K562 (cell line): Measurements from ENCODE around the gene ACHE. TPM values are rescaled to one million over a fixed set of nuclear protein-coding genes. Genes with fewer than 3 reads are reported as not detected.

ENCODE experiments used
- BCOR ChIP-seq: fragments of 450-650 bp; IDR thresholded peaks from 2 replicates; pipeline ENCODE4 v1.6.1; 2016
- CCNT2 ChIP-seq: IDR thresholded peaks from 2 replicates; pipeline ENCODE4 v1.6.1; 2011; ENCODE audit warnings: borderline replicate concordance, low read depth, mild to moderate bottlenecking, moderate library complexity, mixed read lengths, low read length; ENCODE audit not compliant: insufficient read length; ENCODE audit errors: extremely low read depth
- CHD2 ChIP-seq: IDR thresholded peaks from 2 replicates; pipeline ENCODE4 v1.6.1; 2011; ENCODE audit warnings: low read depth, low read length
- CREB3L1 ChIP-seq: fragments of 450-650 bp; IDR thresholded peaks from 2 replicates; pipeline ENCODE4 v1.6.1; 2014; ENCODE audit warnings: low read depth, mild to moderate bottlenecking, moderate library complexity, borderline replicate concordance
- FOXO4 ChIP-seq: fragments of 450-650 bp; formaldehyde crosslinking; IDR thresholded peaks from 2 replicates; pipeline ENCODE4 v1.4.0; 2020; ENCODE audit warnings: mild to moderate bottlenecking, moderate library complexity
- NFIX ChIP-seq: fragments of 250-450 bp; sonication (Bioruptor Pico); IDR thresholded peaks from 2 replicates; pipeline ENCODE4 v1.4.0; 2020; ENCODE audit warnings: low read depth, mild to moderate bottlenecking, moderate library complexity
- SAP30 ChIP-seq: fragments of 200-600 bp; sonication (generic); IDR thresholded peaks from 2 replicates; pipeline ENCODE4 v1.6.1; 2012; ENCODE audit warnings: borderline replicate concordance, low read depth, mild to moderate bottlenecking, moderate library complexity, low read length, control low read depth, inconsistent platforms; ENCODE audit not compliant: insufficient read depth, poor library complexity, severe bottlenecking
- SMARCB1 ChIP-seq: IDR thresholded peaks from 2 replicates; pipeline ENCODE4 v1.6.1; 2011; ENCODE audit warnings: improper control_type of control experiment, low read depth; ENCODE audit not compliant: insufficient read length
- STAG1 ChIP-seq: sonication (generic); formaldehyde crosslinking; IDR thresholded peaks from 2 replicates; pipeline ENCODE4 v1.5.0; 2020; ENCODE audit warnings: missing genetic modification reagents, borderline replicate concordance
- TEAD2 ChIP-seq: fragments of 450-650 bp; IDR thresholded peaks from 2 replicates; pipeline ENCODE4 v1.6.1; 2016; ENCODE audit warnings: missing genetic modification characterization, control low read depth, missing compliant biosample characterization
- ZBTB11 ChIP-seq, 3 experiments: fragments of 200-800 bp in 1 of 3; fragments of 250-450 bp in 1 of 3; fragments of 450-650 bp in 1 of 3; sonication (Bioruptor Pico) in 1 of 3; sonication (Bioruptor generic) in 1 of 3; formaldehyde crosslinking in 1 of 3; IDR thresholded peaks; 2 replicates each; pipeline versions ENCODE4 v1.6.1 to v1.8.0; 2016 to 2022; ENCODE audit warnings: mild to moderate bottlenecking in 2 of 3, missing genetic modification characterization in 2 of 3, missing compliant biosample characterization in 1 of 3, moderate library complexity in 1 of 3
- ZBTB5 ChIP-seq: fragments of 450-650 bp; IDR thresholded peaks from 2 replicates; pipeline ENCODE4 v1.6.1; 2017; ENCODE audit warnings: antibody characterized with exemption
- ZBTB8A ChIP-seq: fragments of 450-650 bp; IDR thresholded peaks from 2 replicates; pipeline ENCODE4 v1.6.1; 2018; ENCODE audit warnings: mild to moderate bottlenecking, moderate library complexity; ENCODE audit not compliant: partially characterized antibody
- ZNF197 ChIP-seq: fragments of 200-800 bp; sonication (Bioruptor generic); IDR thresholded peaks from 2 replicates; pipeline ENCODE4 v1.6.1; 2016; ENCODE audit warnings: low read depth, missing genetic modification characterization, missing compliant biosample characterization
- ZNF224 ChIP-seq: sonication (generic); formaldehyde crosslinking; IDR thresholded peaks from 2 replicates; pipeline ENCODE4 v1.8.0; 2022; ENCODE audit warnings: mild to moderate bottlenecking, missing genetic modification reagents
- ZZZ3 ChIP-seq: fragments of 450-650 bp; IDR thresholded peaks from 2 replicates; pipeline ENCODE4 v1.6.1; 2016; ENCODE audit warnings: antibody characterized with exemption, mild to moderate bottlenecking, moderate library complexity
- polyA plus RNA-seq, 8 experiments: library from polyadenylated mRNA; depleted of rRNA in 4 of 8; stranded (reverse) in 5 of 8; unstranded in 3 of 8; fragments of >200 nt; fragmentation: Nextera tagmentation in 2 of 8; fragmentation: Illumina TruSeq in 1 of 8; extraction: Ambion mirVana in 2 of 8; extraction: Trizol in 1 of 8; gene quantifications; 2 replicates each; pipeline versions ENCODE4 v1.2.1 to v1.2.3, GENCODE V29; 2011 to 2014; ENCODE audit warnings: inconsistent platforms in 1 of 8, missing spikeins in 1 of 8
- total RNA-seq, 7 experiments: library from RNA; depleted of rRNA in 6 of 7; stranded (reverse); fragments of >200 nt in 6 of 7; fragmentation: Illumina TruSeq in 2 of 7; extraction: Trizol in 2 of 7; gene quantifications; 2 replicates each; pipeline versions ENCODE4 v1.2.1 to v1.2.3, GENCODE V29; 2011 to 2021; ENCODE audit warnings: low replicate concordance in 1 of 7

Gene ACHE
- total and polyA plus RNA-seq, 9 of the 15 experiments (the other 6 are each of a cell fraction or from before 2014, with no cell fraction given) = 0.04 to 8.8 (median 1.9) TPM

GRCh38 chr7:100840470-100841100 is 55.1 kb downstream of the ACHE start (continued):
- TF ChIP-seq ZNF224 (no peak), NFIX (CRISPR knock-in tag) (no peak), CREB3L1 (no peak), ZZZ3 (no peak), ZBTB11 (CRISPR knock-in tag; IDR thresholded peaks at IDR 0.05) (no peak), SMARCB1 (no peak), BCOR (peak; percentile 81), CCNT2 (no peak), FOXO4 (CRISPR knock-in tag) (no peak), STAG1 (CRISPR knock-in tag) (no peak), ZBTB5 (peak; percentile 74), TEAD2 (no peak), CHD2 (no peak), ZNF197 (CRISPR knock-in tag) (no peak), ZBTB8A (no peak), SAP30 (no peak)
